Ishikawa (cell line): ENCODE measurements around the gene MLN.

Source experiments
- EGR1 ChIP-seq: IDR thresholded peaks from 2 replicates; pipeline ENCODE4 v1.6.1; 2012
- FOXM1 ChIP-seq: IDR thresholded peaks from 2 replicates; pipeline ENCODE4 v1.6.1; 2012; ENCODE audit warnings: low read depth, borderline replicate concordance
- YY1 ChIP-seq: IDR thresholded peaks from 2 replicates; pipeline ENCODE4 v1.6.1; 2012; ENCODE audit warnings: low read depth

DNA sequence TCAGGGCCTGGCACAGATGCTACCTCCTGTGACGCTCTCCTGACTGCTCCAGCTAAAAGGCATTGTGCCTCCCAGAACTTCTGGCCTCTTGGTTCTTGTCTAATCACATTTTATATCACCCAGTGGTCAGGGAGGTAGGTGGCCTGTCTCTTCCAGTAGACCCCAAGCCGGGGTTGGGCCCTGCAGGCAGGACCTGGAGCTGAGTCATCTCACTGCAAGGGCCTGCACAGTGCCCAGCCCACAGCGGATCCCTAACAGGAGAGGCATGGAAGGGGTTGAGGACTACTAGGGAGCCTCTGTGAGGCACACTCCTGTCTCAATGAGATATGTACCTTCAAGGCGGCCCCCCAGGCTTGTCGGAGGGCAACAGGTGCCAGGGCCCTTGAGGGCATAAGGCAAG, 21.2 kb downstream of the MLN start:
- TF ChIP-seq FOXM1 (no peak), EGR1 (no peak), YY1 (no peak)
